KMS-11 (cell line): ENCODE measurements around the gene TECPR2.

Experiments used
- H2AFZ ChIP-seq: fragments of 200-600 bp; sonication (generic); 2 replicates; pipeline ENCODE4 v1.6.1; 2016; ENCODE audit warnings: antibody characterized with exemption, mixed run types, low read depth
- H3K27ac ChIP-seq: fragments of 200-600 bp; sonication (generic); 2 replicates; pipeline ENCODE4 v1.6.1; 2016; ENCODE audit warnings: mild to moderate bottlenecking, mixed run types
- H3K27me3 ChIP-seq: fragments of 200-600 bp; sonication (generic); 2 replicates; pipeline ENCODE4 v1.6.1; 2017; ENCODE audit warnings: mild to moderate bottlenecking, low read depth, mixed run types, moderate library complexity; ENCODE audit not compliant: insufficient read depth
- H3K36me3 ChIP-seq: fragments of 200-600 bp; sonication (generic); 2 replicates; pipeline ENCODE4 v1.6.1; 2017; ENCODE audit warnings: mild to moderate bottlenecking, mixed run types; ENCODE audit not compliant: insufficient read depth
- H3K4me1 ChIP-seq: fragments of 200-600 bp; sonication (generic); 2 replicates; pipeline ENCODE4 v1.6.1; 2016; ENCODE audit warnings: mild to moderate bottlenecking, low read depth, mixed run types; ENCODE audit not compliant: poor library complexity, severe bottlenecking
- H3K4me2 ChIP-seq: fragments of 200-600 bp; sonication (generic); 2 replicates; pipeline ENCODE4 v1.7.0; 2016; ENCODE audit warnings: mild to moderate bottlenecking, mixed run types
- H3K4me3 ChIP-seq: fragments of 200-600 bp; sonication (generic); IDR thresholded peaks from 2 replicates; pipeline ENCODE4 v1.6.1; 2017; ENCODE audit warnings: low read depth, low read length, mixed read lengths; ENCODE audit not compliant: insufficient read depth
- H3K79me2 ChIP-seq: fragments of 200-600 bp; sonication (generic); 2 replicates; pipeline ENCODE4 v1.6.1; 2016; ENCODE audit warnings: low read depth, mixed run types; ENCODE audit not compliant: insufficient read depth
- H3K9ac ChIP-seq: fragments of 200-600 bp; sonication (generic); 2 replicates; pipeline ENCODE4 v1.6.1; 2016; ENCODE audit warnings: mild to moderate bottlenecking, mixed run types
- H4K20me1 ChIP-seq: fragments of 200-600 bp; sonication (generic); 2 replicates; pipeline ENCODE4 v1.6.1; 2016; ENCODE audit warnings: mild to moderate bottlenecking, mixed run types; ENCODE audit not compliant: insufficient read depth
- TF ChIP-seq, protein P1 (sequence below): fragments of 200-600 bp; sonication (generic); conservative IDR thresholded peaks from 2 replicates; pipeline ENCODE4 v1.6.1; 2017; ENCODE audit warnings: low read depth, mild to moderate bottlenecking, antibody characterized with exemption, low read length, moderate library complexity, mixed read lengths

TECPR2 gene

GRCh38 chr14:102407258-102407657 is 44.5 kb downstream of the TECPR2 start:
- Histone ChIP-seq H3K36me3 (no peaks in the 10 kb centered on the region), H3K4me2 (no peak overlapping the region), H4K20me1 (no peaks in the 10 kb centered on the region), H3K27ac (no peak overlapping the region), H3K79me2 (no peaks in the 10 kb centered on the region), H2AFZ (no peak overlapping the region), H3K9ac (no peak overlapping the region), H3K27me3 (no peaks in the 10 kb centered on the region), H3K4me1 (peaks cover 7% of the 10 kb centered on the region), H3K4me3 (no peak overlapping the region)
- TF ChIP-seq, protein P1, sequence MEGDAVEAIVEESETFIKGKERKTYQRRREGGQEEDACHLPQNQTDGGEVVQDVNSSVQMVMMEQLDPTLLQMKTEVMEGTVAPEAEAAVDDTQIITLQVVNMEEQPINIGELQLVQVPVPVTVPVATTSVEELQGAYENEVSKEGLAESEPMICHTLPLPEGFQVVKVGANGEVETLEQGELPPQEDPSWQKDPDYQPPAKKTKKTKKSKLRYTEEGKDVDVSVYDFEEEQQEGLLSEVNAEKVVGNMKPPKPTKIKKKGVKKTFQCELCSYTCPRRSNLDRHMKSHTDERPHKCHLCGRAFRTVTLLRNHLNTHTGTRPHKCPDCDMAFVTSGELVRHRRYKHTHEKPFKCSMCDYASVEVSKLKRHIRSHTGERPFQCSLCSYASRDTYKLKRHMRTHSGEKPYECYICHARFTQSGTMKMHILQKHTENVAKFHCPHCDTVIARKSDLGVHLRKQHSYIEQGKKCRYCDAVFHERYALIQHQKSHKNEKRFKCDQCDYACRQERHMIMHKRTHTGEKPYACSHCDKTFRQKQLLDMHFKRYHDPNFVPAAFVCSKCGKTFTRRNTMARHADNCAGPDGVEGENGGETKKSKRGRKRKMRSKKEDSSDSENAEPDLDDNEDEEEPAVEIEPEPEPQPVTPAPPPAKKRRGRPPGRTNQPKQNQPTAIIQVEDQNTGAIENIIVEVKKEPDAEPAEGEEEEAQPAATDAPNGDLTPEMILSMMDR = no peak

DNA sequence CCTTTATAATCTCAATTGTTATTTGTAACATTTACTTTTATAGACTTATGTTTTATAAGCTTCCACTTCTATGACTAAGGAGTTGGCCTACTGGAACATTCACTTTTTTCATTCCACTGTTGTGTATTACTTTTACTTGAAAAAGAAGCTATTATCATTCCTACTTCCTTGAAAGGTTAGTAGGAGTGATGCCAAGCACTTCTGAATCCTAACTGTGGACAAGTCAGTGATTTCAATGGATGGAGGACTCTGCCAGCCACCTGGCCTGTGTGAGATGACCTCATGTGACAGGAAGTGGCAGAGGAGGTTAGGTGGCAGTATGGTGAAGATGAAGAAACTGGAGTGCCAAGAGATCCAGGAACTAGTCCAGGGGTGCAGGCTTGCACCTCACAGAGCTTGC is 46.0 kb downstream of the TECPR2 start:
- TF ChIP-seq, protein P1 = no peak
- H2AFZ ChIP-seq = no peak overlapping the region
- H3K27ac ChIP-seq = no peak overlapping the region
- no peaks in the 10 kb centered on the region for H3K79me2 ChIP-seq
- H3K27me3 ChIP-seq = no peaks in the 10 kb centered on the region
- no peak overlapping the region for H3K4me3 ChIP-seq
- H3K4me1 ChIP-seq = peaks cover 7% of the 10 kb centered on the region
- no peaks in the 10 kb centered on the region for H4K20me1 ChIP-seq
- no peak overlapping the region for H3K9ac ChIP-seq
- H3K36me3 ChIP-seq = no peaks in the 10 kb centered on the region
- H3K4me2 ChIP-seq = no peak overlapping the region

- H2AFZ ChIP-seq = no peak overlapping the region
- no peaks in the 10 kb centered on the region for H3K4me1 ChIP-seq
- TF ChIP-seq, protein P1 = no peak
- H3K79me2 ChIP-seq = no peaks in the 10 kb centered on the region
- H4K20me1 ChIP-seq = no peaks in the 10 kb centered on the region
- H3K9ac ChIP-seq = no peak overlapping the region
- H3K27me3 ChIP-seq = no peaks in the 10 kb centered on the region
- no peaks in the 10 kb centered on the region for H3K36me3 ChIP-seq
- no peak overlapping the region for H3K4me2 ChIP-seq
- no peak overlapping the region for H3K4me3 ChIP-seq
- H3K27ac ChIP-seq = no peak overlapping the region
Measured at GRCh38 chr14:102415671-102416070, 52.9 kb downstream of the TECPR2 start.

DNA sequence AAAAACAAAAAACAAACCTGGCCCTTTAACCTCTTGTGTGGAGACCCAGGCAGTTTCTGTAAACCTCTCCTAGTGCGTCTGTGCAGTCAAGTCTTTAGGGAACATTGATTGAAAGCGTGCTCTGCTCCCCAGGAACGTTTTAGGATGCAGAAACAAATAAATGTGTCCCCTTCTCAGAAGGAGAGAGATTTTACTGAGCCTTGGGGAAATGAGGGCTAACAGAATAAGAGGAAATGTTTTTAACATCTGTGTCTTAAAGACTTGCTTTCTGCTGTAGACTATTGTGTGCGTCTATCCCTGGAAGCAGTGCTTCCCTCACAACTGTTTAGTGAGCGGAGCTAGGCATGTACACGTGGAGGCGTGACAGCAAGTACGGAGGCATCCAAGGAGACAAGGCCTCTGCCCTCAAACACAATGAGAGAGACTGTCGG is 54.3 kb downstream of the TECPR2 start:
- Histone ChIP-seq H3K4me1 (no peaks in the 10 kb centered on the region), H3K79me2 (no peaks in the 10 kb centered on the region), H3K9ac (no peak overlapping the region), H2AFZ (no peak overlapping the region), H3K27me3 (no peaks in the 10 kb centered on the region), H3K27ac (no peak overlapping the region), H3K4me2 (no peak overlapping the region), H4K20me1 (no peaks in the 10 kb centered on the region), H3K4me3 (no peak overlapping the region), H3K36me3 (no peaks in the 10 kb centered on the region)
- TF ChIP-seq, protein P1 = no peak

GRCh38 chr14:102417646-102418045 is 54.9 kb downstream of the TECPR2 start:
- Histone ChIP-seq H3K27me3 (no peaks in the 10 kb centered on the region), H4K20me1 (no peaks in the 10 kb centered on the region), H3K79me2 (no peaks in the 10 kb centered on the region), H3K4me3 (no peak overlapping the region), H3K27ac (no peak overlapping the region), H3K36me3 (no peaks in the 10 kb centered on the region), H3K4me2 (no peak overlapping the region), H2AFZ (no peak overlapping the region), H3K4me1 (no peaks in the 10 kb centered on the region), H3K9ac (no peak overlapping the region)
- TF ChIP-seq, protein P1 = no peak
